Bronchial epithelial cell (primary cell): Measurements from ENCODE around the gene METTL25. TPM values are rescaled to one million over a fixed set of nuclear protein-coding genes. Genes with fewer than 3 reads are reported as not detected.

Source experiments
- DNase-seq: peaks from one replicate; pipeline ENCODE4 v3.0.0-alpha.2; 2010; ENCODE audit warnings: low read depth
- FAIRE-seq: peaks from 2 replicates; lab custom pipeline; 2011; peaks lifted over from hg19 to GRCh38; lab: Jason Lieb, UNC
- H3K27me3 ChIP-seq: 2 replicates; pipeline ENCODE4 v1.5.1; 2011; ENCODE audit warnings: low read length; ENCODE audit not compliant: control insufficient read depth, insufficient read depth
- H3K36me3 ChIP-seq: 2 replicates; pipeline ENCODE4 v1.5.1; 2011; ENCODE audit warnings: low read length; ENCODE audit not compliant: control insufficient read depth, insufficient read depth
- H3K4me3 ChIP-seq: 2 replicates; pipeline ENCODE4 v1.5.1; 2011; ENCODE audit warnings: mild to moderate bottlenecking, low read depth, low read length, control low read depth
- CTCF ChIP-seq: IDR thresholded peaks from 2 replicates; pipeline ENCODE4 v1.5.1; 2011; ENCODE audit warnings: mild to moderate bottlenecking, moderate library complexity, low read length, control low read depth, inconsistent platforms; ENCODE audit not compliant: insufficient read depth, severe bottlenecking
- total RNA-seq: library from RNA; depleted of rRNA; stranded (reverse); fragments of >200 nt; gene quantifications from 2 replicates; pipeline ENCODE4 v1.2.1, GENCODE V29; 2014

Gene METTL25
- total RNA-seq, 1 donor from 2014 or later = 4.2 TPM

GRCh38 chr12:82461393-82461792, 103.1 kb downstream of the METTL25 start:
- DNase-seq = peak; percentile 46
- FAIRE-seq = no peak

GRCh38 chr12:82461836-82462235, 103.5 kb downstream of the METTL25 start:
- H3K27me3 ChIP-seq = no peaks in the 10 kb centered on the region
- TF ChIP-seq CTCF = no peak
- FAIRE-seq = no peak
- no peak overlapping the region for H3K4me3 ChIP-seq
- peak; percentile 93 for DNase-seq
- no peaks in the 10 kb centered on the region for H3K36me3 ChIP-seq

More at GRCh38 chr12:82461393-82461792, 103.1 kb downstream of the METTL25 start:
- Histone ChIP-seq H3K27me3 (no peaks in the 10 kb centered on the region), H3K4me3 (no peak overlapping the region), H3K36me3 (no peaks in the 10 kb centered on the region)
- TF ChIP-seq CTCF = no peak

- TF ChIP-seq CTCF = no peak
- DNase-seq (no peak), FAIRE-seq (no peak)
- no peaks in the 10 kb centered on the region for H3K36me3 ChIP-seq
- H3K4me3 ChIP-seq = no peak overlapping the region
- H3K27me3 ChIP-seq = no peaks in the 10 kb centered on the region
Observed at GRCh38 chr12:82468563-82468962, 110.2 kb downstream of the METTL25 start.

- TF ChIP-seq CTCF = no peak
- H3K27me3 ChIP-seq = no peaks in the 10 kb centered on the region
- no peak overlapping the region for H3K4me3 ChIP-seq
- FAIRE-seq (no peak), DNase-seq (no peak)
- H3K36me3 ChIP-seq = no peaks in the 10 kb centered on the region
Observed at GRCh38 chr12:82470906-82471512, 112.7 kb downstream of the METTL25 start.

- no peak for FAIRE-seq
- Histone ChIP-seq H3K27me3 (no peaks in the 10 kb centered on the region), H3K36me3 (no peaks in the 10 kb centered on the region), H3K4me3 (no peak overlapping the region)
- no peak for TF ChIP-seq CTCF
- DNase-seq = no peak
Observed at GRCh38 chr12:82473111-82473754, 114.9 kb downstream of the METTL25 start.
